ENCODE data around the gene WNT3A. TPM values are rescaled to one million over a fixed set of nuclear protein-coding genes. Genes with fewer than 3 reads are reported as not detected.
A peak's percentile ranks its signal among the peaks of the same experiment; 100 is the strongest.

WNT3A gene
- total and polyA plus RNA-seq, 9 donors: not detected

DNA sequence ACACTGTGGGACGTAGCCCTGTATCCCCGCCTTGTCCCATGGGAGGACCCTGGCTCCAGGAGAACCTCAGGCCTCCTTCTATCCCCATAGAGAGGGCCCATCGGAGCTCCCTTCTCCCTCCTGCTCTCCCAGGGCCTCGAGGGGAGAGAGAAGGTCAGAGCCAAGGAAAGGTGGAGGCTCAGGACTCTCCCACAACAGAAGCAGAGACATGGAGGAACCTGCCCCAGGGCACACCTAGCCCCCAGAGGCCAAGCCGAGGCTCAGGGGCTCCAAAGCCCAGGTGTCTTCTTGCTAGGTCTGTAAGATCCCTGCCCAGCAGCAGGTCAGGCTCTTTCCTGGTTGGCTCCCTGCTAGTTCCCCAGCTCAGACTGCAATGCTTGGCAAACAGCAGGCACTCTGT, 41.3 kb downstream of the WNT3A start:
- TF ChIP-seq EP300 (IDR thresholded peaks at IDR 0.05) (no peak), POLR2A (IDR thresholded peaks at IDR 0.05) (no peak), CTCF (IDR thresholded peaks at IDR 0.05) (no peak)
- Histone ChIP-seq H3K36me3 (no peaks in the 10 kb centered on the region), H3K4me1 (ENCODE audit: insufficient read depth) (no peaks in the 10 kb centered on the region), H3K27me3 (no peaks in the 10 kb centered on the region), H3K9me3 (no peaks in the 10 kb centered on the region), H3K27ac (no peak overlapping the region), H3K4me3 (no peak overlapping the region)
- WGBS, 3 donors: 74 to 76% (median 75%) methylated on average over 5 of the region's 5 CpGs
- DNase-seq: no peak
- intact Hi-C loops (cut with DNase I): no loop called here

DNA sequence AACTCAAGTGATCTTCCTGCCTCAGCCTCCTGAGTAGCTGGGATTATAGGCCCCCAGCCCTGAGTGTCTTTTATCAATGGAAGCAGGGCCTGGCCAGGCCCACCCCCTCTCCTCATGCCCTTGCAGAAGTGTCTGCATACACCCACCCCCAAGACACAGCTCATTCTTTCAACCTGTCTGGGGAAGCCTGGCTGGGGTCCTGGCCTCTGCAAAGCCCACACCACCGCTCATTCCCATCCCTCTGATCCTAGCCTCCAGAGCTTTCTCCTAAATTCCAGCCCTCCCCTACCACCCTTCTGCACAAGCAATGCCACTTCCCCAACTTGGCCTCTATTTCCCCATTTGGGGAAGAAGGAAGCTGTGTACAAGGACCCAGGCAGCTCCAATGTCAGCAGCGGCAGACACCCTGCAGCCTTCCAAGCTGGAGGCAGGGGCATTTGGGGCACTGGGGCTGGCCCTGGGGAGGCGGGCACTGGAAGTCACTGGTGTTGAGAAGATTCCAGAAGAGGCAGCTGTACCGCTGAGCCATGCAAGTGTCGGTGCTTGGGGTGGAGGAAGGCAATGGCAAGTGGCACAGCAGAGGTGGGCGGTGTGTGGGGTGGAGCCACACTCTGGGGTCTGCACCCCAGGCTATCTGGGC, 42.0 kb downstream of the WNT3A start:
- WGBS, 3 donors: 80 to 87% (median 83%) methylated on average over 6 of the region's 6 CpGs
- Histone ChIP-seq H3K27me3 (no peaks in the 10 kb centered on the region), H3K27ac (no peak overlapping the region), H3K9me3 (no peaks in the 10 kb centered on the region), H3K4me3 (no peak overlapping the region), H3K4me1 (ENCODE audit: insufficient read depth) (no peaks in the 10 kb centered on the region), H3K36me3 (no peaks in the 10 kb centered on the region)
- DNase-seq: no peak
- TF ChIP-seq POLR2A (IDR thresholded peaks at IDR 0.05) (no peak), CTCF (IDR thresholded peaks at IDR 0.05) (no peak), EP300 (IDR thresholded peaks at IDR 0.05) (no peak)
- intact Hi-C loops (cut with DNase I): no loop called here

DNA sequence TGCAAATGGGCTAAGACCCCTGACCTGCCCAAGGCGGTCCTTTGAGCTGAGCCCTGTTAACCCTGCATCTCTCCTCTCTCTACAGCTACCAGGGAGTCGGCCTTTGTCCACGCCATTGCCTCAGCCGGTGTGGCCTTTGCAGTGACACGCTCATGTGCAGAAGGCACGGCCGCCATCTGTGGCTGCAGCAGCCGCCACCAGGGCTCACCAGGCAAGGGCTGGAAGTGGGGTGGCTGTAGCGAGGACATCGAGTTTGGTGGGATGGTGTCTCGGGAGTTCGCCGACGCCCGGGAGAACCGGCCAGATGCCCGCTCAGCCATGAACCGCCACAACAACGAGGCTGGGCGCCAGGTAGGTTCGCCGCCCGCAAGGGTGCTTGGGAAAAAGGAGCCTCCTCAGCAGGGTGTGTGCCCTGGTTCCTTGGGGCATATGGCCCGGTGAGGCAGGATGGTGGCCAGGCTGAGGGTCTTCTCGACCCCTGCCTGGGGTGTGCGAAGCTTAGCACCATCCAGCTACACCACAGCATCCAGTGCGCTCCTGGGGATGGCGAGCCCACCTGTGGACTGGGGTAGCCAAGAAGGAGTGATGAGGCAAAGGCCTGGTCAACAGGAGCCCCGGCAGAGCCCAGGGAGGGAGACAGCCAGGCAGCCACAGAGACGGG, 43.9 kb downstream of the WNT3A start:
- intact Hi-C loops (cut with DNase I): loop anchor here in 1 of 4 donors (5.0 kb wide), 1 partner anchor 347 kb away; no protein-coding TSS in a partner anchor
- H3K27ac ChIP-seq: no peak overlapping the region
- no peaks in the 10 kb centered on the region for H3K9me3 ChIP-seq
- H3K4me1 ChIP-seq (ENCODE audit: insufficient read depth): no peaks in the 10 kb centered on the region
- peak in 1 of 5 donors; percentile 26 for DNase-seq
- 89% methylated on average over 30 of the region's 30 CpGs for WGBS, 3 donors
- no peak for TF ChIP-seq EP300 (IDR thresholded peaks at IDR 0.05)
- no peak for TF ChIP-seq CTCF (IDR thresholded peaks at IDR 0.05)
- TF ChIP-seq POLR2A (IDR thresholded peaks at IDR 0.05): no peak
- H3K36me3 ChIP-seq: no peaks in the 10 kb centered on the region
- H3K27me3 ChIP-seq: no peaks in the 10 kb centered on the region
- H3K4me3 ChIP-seq: no peak overlapping the region

DNA sequence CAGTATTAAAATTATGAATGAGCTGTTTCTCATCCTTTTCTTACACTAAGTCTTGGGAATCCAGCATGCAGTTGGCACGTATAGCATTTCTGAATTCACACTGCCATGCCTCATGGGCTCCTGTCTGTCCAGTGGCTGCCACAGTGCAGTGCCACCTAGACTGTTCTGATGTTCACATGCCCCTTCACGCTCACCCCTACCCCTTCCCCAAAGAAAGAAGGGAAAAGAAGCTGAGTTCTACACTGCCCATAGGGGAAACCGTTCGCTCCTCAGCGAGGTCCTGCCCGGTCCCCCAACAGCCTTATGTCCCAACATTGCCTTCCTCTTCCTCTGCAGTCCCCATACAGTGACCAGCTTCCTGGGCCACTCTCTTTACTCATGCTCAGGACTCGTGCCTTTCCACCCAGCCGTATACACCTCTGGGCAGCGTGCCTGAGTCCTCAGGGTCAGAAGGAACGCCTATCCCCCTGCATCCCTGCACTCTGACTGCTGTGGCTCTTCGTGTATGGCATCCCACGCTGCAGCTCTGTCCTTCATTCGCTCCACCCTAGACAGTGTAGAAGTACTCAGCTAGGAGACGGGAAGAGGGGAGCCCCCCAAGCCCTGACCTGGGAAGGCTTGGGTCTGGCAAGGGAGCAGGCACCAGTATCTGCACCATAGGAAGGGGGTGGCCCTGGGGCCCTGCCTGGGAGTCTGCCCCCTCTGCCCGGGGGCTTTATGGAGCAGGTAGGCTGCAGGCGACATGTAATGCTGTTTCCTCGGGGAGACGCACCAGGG, 51.6 kb downstream of the WNT3A start:
- Histone ChIP-seq H3K4me1 (ENCODE audit: insufficient read depth) (no peaks in the 10 kb centered on the region), H3K27ac (no peak overlapping the region), H3K36me3 (no peaks in the 10 kb centered on the region), H3K27me3 (peaks cover 5% of the 10 kb centered on the region), H3K4me3 (no peak overlapping the region), H3K9me3 (no peaks in the 10 kb centered on the region)
- intact Hi-C loops (cut with DNase I): no loop called here
- DNase-seq: peak in 1 of 5 donors; percentile 19
- 39 to 46% (median 41%) methylated on average over 18 of the region's 18 CpGs for WGBS, 3 donors
- no peak for TF ChIP-seq EP300 (IDR thresholded peaks at IDR 0.05)
- no peak for TF ChIP-seq POLR2A (IDR thresholded peaks at IDR 0.05)
- no peak for TF ChIP-seq CTCF (IDR thresholded peaks at IDR 0.05)
